HG03045 (cell line): ENCODE measurements around the gene RAPH1.
"Not testable (repeated sequence)": the region's sequence is repeated elsewhere in the genome, so short reads cannot be mapped to it uniquely, and the experiment has no call there.

ENCODE experiments used
- ATAC-seq: cut with Tn5 transposase; IDR thresholded peaks from one replicate; pipeline ENCODE4 v1.9.1; 2021; ENCODE audit warnings: mild to moderate bottlenecking, moderate library complexity; ENCODE audit not compliant: unreplicated experiment

The RAPH1 gene

GRCh38 chr2:203372706-203373105 is 162.4 kb downstream of the RAPH1 start:
- ATAC-seq = not testable (repeated sequence)

- ATAC-seq = no peak
These were observed 168.2 kb downstream of the RAPH1 start for GRCh38 chr2:203366639-203367466.

GRCh38 chr2:203361922-203362321 is 173.2 kb downstream of the RAPH1 start:
- ATAC-seq = no peak

GRCh38 chr2:203361495-203361894 is 173.6 kb downstream of the RAPH1 start:
- ATAC-seq = no peak

- ATAC-seq = no peak
These were observed 174.2 kb downstream of the RAPH1 start for GRCh38 chr2:203360833-203361430.

- ATAC-seq = no peak
These were observed 175.7 kb downstream of the RAPH1 start for GRCh38 chr2:203359450-203359849.

GRCh38 chr2:203354966-203355365 is 180.1 kb downstream of the RAPH1 start:
- ATAC-seq = no peak

- no peak for ATAC-seq
These were observed 182.4 kb downstream of the RAPH1 start for GRCh38 chr2:203352604-203353255.

GRCh38 chr2:203347375-203347774 is 187.7 kb downstream of the RAPH1 start:
- no peak for ATAC-seq

GRCh38 chr2:203346612-203347011 is 188.5 kb downstream of the RAPH1 start:
- no peak for ATAC-seq

GRCh38 chr2:203344667-203345066 is 190.4 kb downstream of the RAPH1 start:
- ATAC-seq = no peak
